ENCODE measurements around the gene PDIA5.

The PDIA5 gene

DNA sequence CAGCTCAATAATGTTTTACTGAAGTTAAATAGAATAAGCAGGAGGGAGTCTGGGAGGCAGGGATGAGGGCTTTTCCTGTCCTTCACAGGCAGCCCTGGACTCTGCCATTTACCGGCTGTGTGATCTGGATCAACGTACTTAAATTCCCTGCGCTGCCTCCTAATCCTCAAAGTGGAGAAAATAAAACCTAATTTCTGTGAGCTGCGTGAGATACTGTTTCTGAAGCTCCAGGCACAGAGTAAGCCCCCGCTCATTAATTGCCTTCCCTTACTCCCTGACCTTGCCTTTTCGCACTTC, 278 bp upstream of the PDIA5 start:
- TF ChIP-seq, protein P1, sequence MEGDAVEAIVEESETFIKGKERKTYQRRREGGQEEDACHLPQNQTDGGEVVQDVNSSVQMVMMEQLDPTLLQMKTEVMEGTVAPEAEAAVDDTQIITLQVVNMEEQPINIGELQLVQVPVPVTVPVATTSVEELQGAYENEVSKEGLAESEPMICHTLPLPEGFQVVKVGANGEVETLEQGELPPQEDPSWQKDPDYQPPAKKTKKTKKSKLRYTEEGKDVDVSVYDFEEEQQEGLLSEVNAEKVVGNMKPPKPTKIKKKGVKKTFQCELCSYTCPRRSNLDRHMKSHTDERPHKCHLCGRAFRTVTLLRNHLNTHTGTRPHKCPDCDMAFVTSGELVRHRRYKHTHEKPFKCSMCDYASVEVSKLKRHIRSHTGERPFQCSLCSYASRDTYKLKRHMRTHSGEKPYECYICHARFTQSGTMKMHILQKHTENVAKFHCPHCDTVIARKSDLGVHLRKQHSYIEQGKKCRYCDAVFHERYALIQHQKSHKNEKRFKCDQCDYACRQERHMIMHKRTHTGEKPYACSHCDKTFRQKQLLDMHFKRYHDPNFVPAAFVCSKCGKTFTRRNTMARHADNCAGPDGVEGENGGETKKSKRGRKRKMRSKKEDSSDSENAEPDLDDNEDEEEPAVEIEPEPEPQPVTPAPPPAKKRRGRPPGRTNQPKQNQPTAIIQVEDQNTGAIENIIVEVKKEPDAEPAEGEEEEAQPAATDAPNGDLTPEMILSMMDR (IDR thresholded peaks at IDR 0.05) = no peak

DNA sequence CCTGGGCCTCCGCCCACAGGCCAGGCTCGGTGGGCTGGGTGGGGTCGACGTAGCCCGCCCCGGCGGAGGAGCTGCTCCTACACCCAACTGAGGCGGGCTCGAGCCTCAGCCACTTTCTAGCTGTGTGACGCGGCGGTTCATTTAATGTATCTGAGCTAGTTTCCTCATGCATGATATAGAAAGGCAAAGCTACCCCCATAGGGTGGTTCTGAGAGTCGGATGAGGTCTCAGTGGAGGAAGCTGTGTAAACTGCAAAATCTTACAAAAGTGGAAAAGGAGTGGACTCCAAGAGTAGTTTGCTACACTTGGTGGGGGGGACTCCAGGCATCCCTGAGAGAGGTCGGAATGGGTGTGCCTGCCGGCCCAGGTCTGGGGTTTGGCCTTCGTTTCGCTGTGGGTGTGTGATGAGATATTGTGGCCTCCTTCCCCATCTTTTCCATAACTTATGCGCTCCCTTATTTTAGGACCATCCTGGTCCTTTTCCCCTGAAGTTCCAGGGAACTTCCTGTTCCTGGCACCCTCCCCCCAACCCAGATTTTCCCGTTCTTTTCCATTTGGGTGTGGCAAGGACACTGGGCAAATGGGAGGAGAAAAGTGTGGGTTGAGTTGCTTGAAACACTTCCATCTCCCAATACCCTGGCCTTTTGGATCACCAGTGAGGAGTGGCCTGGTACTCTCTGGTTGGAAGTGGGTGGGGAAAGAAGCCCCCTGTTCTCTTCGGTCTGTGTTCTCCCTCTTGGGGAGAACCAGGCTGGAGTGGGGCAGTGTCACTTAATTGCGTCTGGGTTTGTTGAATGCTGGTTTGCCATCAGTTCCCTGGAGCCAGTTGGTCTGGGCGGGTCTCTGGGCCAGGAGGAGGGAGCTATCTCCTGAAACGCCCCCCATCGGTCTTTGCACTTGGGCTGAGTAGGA, 1.1 kb downstream of the PDIA5 start:
- TF ChIP-seq, protein P1 (IDR thresholded peaks at IDR 0.05) = no peak

DNA sequence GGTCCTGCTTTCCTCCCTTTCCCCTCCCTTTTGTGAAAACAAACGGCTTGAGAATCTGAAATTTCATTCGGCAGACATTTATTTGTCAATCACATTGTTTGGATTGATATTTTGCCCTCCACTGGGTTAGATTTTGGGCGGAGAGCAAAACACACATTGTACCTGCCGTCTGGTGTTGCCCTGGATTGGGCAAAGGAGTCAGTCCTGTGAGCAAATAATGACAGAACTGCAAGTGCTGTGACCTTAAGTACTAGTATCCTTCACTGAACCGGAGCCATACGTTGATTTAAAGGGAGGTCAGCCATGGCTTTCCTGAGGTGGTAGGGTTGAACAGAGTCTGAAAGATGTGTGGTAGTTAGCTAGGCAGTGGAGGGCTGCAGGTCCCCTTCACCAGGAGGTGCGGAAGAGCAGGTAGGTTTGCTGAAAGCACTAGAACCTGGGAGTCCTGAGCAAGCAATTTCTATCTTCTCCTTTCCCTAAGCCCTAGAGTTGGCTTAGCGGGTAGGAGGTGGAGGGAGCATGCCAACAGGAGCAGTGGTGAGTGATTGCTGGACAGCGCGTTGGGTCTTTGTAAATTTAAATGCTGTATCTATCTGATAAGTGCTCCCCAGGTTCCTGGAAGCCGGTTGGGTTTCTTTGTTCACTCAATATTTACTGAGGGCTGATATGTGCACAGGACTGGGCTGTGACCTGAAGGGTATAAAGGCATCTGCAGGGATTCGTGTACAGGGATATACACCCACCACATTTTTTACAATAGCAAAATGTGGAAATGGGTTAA, 2.0 kb downstream of the PDIA5 start:
- TF ChIP-seq, protein P1 (IDR thresholded peaks at IDR 0.05) = no peak; the same call in 1 of the 2 replicates

DNA sequence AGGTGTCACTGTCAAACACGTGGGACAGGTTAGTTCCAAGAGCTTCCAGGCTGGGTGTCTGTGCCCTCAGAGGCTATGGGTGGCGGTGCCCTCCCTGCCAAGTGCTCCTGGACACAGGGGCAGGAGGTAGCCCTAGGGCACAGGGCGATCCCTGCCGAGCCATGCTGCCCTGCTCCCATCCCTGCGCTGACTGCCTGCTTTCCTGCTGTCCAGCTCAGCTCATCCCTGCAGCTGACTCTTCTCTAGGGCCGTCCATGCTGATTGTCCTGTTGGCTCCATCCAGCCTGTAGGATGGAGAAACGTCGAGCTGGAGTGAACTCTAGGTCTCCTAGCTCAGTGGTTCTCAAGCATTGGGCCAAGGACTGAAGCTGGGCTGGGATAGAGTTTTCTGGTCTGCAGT, 3.7 kb downstream of the PDIA5 start:
- TF ChIP-seq, protein P1 (IDR thresholded peaks at IDR 0.05) = no peak

DNA sequence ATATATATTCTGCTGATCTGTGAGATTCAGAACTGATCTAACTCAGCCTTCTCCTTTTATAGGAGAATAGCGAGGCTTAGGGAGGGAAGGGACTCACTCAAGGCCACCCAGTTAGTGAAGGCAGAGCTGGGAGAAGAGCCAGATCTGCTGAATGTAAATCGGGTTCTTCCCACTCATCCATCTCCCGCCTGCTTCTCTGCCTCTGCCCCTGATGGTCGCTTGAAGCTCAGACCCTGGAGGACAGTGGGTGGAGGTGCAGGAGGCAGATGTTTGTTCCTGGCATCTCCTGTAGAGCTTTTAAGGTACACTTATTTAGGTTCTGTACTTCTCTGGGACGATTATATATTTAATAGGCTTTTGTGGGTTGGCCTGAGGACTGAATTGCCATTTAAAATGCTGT, 4.3 kb downstream of the PDIA5 start:
- TF ChIP-seq, protein P1 (IDR thresholded peaks at IDR 0.05) = no peak

DNA sequence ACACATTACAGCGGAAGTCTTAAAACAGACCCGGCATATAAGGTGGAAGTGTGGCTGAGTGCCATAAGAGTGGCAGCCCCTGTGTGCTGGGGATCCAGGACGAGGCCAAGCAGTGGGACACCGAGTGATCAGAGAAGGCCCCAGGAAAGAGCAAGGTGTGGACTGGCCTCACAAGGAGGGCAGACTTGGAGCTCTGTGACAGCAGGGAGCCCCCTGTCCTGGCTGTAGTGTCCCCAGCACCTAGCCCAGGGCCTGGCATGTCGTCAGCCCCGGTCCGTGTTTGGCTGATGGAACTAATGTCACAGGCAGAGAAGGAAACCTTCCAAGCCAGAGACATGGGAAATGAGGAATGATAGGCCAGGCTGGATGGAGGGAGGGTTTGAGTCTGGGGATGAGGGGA, 4.8 kb downstream of the PDIA5 start:
- TF ChIP-seq, protein P1 (IDR thresholded peaks at IDR 0.05) = no peak

DNA sequence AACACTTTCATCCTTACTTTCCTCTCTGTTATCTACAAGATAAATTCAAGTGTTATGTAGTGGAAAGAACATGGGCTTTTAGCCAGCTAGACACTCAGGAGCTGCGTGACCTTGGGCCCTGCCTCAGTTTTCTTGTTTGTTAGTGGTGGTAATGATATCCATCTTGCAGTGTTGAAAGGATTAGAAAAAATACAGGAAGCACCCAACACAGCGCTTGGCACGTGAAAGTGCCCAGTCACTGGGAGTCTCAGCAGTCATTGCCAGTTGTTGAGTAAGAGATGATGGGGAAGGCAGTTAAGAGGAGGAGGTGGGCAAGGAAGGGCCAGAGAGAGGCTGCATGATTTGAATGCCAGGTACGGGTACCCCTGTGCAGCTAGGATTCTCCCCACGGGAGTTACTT, 5.3 kb downstream of the PDIA5 start:
- TF ChIP-seq, protein P1 (IDR thresholded peaks at IDR 0.05) = no peak
